HFF-Myc (cell line): ENCODE data around the gene LRFN4.

Experiments used
- DNase-seq: peaks from one replicate; pipeline ENCODE4 v3.0.0-alpha.2; 2011; ENCODE audit warnings: low read depth; ENCODE audit errors: extremely low read depth
- H3K4me3 ChIP-seq: replicated peaks from 2 replicates; pipeline ENCODE4 v1.5.1; 2011; ENCODE audit warnings: low read depth, mild to moderate bottlenecking, control low read depth, low read length
- TF ChIP-seq, protein P1 (sequence below): IDR thresholded peaks from 2 replicates; pipeline ENCODE4 v1.5.1; 2012; ENCODE audit warnings: mild to moderate bottlenecking, low read depth, low read length, control low read depth; ENCODE audit errors: missing control alignments

Gene LRFN4

DNA sequence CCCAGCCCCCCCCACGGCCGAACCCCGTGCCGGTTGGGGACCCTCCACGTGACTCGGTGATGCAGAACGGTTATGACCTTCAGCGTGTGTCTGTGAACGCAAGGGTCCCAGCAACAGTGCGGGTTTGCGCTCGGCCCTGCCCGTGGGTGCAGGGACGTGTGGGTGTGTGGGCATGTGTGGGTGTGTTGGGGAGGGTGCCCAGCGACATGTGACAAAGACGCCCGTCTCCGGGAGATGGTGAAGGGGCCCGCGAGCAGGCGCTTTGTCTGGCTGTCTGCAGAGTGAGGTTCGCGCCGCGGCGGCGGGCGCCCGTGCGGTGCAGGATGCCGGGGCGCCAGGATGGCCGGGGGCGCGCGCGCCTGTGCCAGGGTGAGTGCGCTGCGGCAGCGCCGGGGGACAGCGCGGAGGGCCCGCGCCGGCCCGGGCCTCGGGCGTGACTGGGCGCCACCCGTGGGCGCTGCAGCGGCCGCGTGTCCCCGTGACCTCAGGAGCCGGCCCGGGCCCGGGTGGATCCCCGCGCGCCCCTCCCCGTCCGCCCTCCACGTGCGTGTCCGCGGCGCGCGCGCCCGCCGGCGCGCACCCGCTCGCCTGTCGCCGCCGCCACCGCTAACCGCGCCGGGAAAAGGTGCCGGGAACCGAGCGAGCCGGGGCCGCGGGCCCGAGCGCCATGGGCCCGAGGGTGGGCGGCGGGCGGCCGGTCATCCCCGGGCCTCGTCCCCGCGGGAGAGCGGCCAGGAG is at the start of gene LRFN4:
LRFN4 (plus strand) TSS at position 569 of the 738 bp plus-strand sequence. CDS start 681 bp downstream, outside the sequence.
- TF ChIP-seq, protein P1, sequence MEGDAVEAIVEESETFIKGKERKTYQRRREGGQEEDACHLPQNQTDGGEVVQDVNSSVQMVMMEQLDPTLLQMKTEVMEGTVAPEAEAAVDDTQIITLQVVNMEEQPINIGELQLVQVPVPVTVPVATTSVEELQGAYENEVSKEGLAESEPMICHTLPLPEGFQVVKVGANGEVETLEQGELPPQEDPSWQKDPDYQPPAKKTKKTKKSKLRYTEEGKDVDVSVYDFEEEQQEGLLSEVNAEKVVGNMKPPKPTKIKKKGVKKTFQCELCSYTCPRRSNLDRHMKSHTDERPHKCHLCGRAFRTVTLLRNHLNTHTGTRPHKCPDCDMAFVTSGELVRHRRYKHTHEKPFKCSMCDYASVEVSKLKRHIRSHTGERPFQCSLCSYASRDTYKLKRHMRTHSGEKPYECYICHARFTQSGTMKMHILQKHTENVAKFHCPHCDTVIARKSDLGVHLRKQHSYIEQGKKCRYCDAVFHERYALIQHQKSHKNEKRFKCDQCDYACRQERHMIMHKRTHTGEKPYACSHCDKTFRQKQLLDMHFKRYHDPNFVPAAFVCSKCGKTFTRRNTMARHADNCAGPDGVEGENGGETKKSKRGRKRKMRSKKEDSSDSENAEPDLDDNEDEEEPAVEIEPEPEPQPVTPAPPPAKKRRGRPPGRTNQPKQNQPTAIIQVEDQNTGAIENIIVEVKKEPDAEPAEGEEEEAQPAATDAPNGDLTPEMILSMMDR = no peak
- peak within 1 kb of the TSS; percentile 75 for H3K4me3 ChIP-seq
- no peak for DNase-seq

DNA sequence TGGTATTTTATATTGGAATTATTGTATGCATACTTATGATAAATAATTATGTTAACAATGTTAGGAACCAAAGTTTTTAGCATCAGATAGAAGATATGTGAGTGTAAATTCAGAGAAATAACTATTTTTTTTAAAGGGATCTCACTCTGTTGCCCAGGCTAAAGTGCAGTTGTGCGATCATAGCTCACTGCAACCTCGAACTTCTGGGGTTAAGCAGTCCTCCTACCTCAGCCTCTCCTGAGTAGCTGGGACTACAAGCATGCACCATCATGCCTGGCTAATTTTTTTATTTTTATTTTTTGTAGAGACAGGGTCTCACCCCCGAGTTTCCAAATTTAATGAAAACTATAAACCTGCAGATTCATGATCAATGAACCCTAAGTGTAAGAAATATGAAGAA is 47.3 kb upstream of the LRFN4 start:
- TF ChIP-seq, protein P1 = no peak
- DNase-seq = no peak
- H3K4me3 ChIP-seq = no peak overlapping the region

DNA sequence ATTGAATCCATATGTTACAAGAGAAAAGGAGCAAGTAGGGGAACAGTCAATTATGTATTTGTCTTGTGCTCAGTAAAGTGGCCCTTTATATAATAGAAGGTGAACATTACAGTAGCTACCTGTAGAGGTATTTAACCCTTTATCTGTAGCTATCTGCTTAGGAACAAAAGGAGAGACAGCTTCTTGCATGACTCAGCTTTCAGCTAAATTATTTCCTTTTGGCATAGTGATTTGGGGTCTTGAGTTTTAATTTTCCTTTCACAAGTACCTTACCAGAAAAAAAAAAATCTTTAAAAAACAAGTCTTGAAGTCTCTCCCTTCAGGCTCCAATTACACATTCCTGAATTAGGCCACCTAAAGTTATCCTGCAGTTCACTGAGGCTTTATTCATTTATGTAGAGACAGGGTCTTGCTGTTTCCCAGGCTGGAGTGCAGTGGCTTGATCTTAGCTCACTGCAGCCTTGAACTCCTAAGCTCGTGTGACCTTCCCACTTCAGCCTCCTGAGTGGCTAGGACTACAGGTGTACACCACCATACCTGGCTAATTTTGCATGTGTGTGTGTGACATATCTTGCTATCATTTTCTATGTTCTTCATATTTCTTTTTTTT is 46.2 kb upstream of the LRFN4 start:
- no peak for DNase-seq

DNA sequence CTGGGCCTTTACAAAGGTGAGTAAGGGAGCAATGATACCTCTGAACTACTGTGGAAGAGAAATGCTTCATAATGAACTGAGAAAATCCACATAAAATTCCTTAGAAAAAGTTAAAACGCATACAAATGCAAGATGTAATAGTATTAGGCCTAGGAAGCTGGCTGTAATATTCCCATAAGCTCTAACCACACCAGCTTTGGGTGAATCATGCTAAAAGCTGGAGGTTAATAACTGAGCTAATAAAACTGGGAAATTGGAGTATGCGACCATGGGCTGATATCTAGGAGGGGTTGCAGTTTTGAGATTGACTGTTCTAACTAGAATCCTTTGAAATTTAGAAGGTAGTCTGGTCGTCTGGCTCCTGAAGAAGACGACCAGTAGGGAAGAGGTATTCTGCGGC is 42.2 kb upstream of the LRFN4 start:
- H3K4me3 ChIP-seq = no peak overlapping the region
- TF ChIP-seq, protein P1 = no peak
- DNase-seq = no peak

More for the DNA sequence above, 46.2 kb upstream of the LRFN4 start:
- TF ChIP-seq, protein P1 = no peak
- no peak overlapping the region for H3K4me3 ChIP-seq

DNA sequence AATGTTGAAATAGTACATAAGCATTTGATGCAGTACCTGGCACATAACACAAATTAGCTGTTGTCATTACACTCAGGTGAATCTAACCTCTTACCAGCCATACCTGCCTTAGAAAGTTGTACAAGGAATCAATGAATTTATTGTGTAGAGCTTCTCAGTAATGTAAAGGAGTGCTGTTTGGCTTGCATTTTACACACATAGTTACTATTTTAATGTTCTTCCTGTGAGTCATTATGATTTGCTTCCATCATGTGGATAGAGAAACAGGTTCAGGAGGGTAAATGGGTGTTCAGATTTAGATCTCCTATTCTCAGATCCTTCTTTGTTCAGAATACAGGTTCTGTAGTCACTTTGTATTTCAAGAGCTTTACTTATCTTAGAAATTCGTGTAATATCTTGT is 41.2 kb upstream of the LRFN4 start:
- no peak overlapping the region for H3K4me3 ChIP-seq
- TF ChIP-seq, protein P1 = no peak
- DNase-seq = no peak

DNA sequence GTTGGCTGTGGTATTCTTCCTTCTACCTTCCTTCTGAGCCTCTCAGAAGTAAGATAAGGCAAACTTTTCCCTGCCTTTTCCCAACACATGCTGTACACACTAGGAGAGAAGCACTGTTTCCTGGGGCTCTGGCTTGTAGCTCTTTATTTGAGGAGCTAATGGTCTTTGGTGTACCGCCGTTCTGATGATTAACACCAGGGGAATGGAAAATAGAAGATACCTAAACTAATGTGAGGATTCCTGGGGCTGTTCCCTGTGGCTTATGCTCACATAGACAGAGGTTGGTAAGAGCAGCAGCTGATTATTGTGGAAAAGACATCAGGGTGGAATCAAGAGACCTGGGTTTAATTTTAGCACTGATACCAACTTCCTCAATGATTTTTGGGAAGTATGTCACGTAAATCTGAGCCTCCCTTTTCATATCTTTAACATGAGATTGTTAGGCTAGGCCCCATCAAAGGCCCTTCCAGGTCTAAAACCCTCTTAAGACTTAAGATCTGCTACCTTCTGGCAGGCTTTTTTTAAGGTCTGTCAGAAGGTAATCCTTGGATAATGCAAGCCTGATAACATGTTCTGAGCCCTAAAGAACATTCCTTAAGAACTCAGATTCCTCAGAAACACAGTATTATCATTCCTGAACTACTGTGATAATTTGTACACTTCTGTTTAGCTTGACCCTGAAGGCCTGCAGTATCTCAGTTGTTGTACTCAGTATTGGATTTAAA is 38.5 kb upstream of the LRFN4 start:
- no peak overlapping the region for H3K4me3 ChIP-seq
- TF ChIP-seq, protein P1 = no peak
- no peak for DNase-seq
